ENCODE measurements around the gene DMAC2.

The DMAC2 gene

DNA sequence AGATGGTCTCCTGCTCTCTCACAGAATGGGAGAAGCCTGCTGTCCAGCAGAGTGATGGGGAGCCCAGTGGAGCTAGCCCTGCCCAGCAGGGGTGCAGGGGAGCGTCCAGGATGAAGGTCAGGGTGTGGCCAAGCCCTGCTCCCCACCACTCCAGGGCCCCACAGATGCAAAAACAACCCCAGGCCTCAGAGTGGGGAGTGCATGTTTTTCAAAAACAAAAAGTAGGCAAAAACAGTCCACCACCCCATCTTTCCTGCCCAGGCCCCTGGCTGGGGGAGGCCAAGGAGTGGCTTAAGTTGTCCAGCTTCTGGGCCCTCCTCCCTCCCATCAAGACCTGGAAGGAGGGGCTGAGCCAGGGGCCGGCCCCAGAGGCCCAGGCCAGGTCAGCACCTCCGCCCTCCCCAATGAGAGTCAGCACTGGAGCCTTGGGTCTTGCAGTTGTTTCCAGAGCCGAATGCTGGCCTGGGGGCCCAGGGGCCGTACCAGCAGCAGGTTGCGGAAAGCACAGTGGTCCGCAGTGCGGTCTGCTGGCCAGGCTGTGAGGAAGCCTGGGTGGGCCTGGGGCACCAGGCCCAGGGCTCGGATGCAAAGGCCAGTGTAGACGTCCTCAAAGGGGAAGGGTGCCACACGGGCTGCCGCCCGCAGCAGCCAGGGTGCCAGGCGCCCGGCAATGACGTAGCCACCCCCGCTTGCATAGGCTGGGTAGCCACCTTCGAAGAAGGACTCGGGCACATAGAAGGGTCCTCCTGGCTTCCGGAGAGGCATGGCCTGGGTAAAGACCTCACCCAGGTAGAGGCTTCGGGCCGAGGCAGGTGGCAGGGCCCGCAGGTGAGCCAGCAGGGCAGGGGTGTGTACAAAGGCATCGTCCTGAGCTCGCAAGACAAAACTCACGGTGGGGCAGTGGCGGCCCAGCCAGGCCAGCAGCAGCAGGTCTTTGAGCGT, 14.3 kb downstream of the DMAC2 start:
- DNase-seq (ENCODE audit: low read depth) = no peak
- H3K4me3 ChIP-seq (ENCODE audit: low read length) = no peak overlapping the region
- TF ChIP-seq, protein P1, sequence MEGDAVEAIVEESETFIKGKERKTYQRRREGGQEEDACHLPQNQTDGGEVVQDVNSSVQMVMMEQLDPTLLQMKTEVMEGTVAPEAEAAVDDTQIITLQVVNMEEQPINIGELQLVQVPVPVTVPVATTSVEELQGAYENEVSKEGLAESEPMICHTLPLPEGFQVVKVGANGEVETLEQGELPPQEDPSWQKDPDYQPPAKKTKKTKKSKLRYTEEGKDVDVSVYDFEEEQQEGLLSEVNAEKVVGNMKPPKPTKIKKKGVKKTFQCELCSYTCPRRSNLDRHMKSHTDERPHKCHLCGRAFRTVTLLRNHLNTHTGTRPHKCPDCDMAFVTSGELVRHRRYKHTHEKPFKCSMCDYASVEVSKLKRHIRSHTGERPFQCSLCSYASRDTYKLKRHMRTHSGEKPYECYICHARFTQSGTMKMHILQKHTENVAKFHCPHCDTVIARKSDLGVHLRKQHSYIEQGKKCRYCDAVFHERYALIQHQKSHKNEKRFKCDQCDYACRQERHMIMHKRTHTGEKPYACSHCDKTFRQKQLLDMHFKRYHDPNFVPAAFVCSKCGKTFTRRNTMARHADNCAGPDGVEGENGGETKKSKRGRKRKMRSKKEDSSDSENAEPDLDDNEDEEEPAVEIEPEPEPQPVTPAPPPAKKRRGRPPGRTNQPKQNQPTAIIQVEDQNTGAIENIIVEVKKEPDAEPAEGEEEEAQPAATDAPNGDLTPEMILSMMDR (conservative IDR thresholded peaks at IDR 0.05; ENCODE audit: low read length) = no peak

DNA sequence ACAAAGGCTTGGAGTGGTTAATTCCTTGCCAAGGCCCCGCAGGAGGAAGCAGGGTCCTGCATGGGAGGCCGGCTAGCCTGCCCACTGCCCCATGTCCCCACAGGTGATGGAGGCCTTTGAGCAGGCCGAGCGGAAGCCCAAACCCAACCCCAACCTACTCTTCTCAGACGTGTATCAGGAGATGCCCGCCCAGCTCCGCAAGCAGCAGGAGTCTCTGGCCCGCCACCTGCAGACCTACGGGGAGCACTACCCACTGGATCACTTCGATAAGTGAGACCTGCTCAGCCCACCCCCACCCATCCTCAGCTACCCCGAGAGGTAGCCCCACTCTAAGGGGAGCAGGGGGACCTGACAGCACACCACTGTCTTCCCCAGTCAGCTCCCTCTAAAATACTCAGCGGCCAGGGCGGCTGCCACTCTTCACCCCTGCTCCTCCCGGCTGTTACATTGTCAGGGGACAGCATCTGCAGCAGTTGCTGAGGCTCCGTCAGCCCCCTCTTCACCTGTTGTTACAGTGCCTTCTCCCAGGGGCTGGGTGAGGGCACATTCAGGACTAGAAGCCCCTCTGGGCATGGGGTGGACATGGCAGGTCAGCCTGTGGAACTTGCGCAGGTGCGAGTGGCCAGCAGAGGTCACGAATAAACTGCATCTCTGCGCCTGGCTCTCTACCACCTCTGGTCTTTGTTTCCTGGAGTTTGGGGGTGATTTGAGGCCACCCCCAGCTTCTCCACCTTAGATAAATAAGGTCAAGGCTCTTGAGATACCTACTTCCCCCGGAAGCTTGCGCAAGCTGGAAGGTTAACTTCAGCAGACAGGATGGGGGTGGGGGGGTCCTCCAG, 15.2 kb downstream of the DMAC2 start:
- TF ChIP-seq, protein P1 (conservative IDR thresholded peaks at IDR 0.05; ENCODE audit: low read length) = no peak
- no peak for DNase-seq (ENCODE audit: low read depth)
- H3K4me3 ChIP-seq (ENCODE audit: low read length) = no peak overlapping the region

DNA sequence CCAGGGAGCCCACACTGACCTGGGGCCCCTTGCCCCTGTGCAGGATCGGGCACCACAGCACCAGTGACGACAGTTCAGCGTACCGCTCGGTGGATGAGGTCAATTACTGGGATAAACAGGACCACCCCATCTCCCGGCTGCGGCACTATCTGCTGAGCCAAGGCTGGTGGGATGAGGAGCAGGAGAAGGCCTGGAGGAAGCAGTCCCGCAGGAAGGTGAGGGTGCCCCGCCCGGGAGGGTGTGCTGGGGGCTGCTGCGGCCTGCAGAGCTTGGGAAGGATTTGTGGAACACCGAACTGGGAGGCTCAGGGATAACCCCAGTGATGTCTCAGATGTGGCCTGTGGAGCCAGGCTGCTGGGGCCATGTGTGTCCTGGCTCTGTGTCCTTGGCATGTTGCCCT, 16.8 kb downstream of the DMAC2 start:
- DNase-seq (ENCODE audit: low read depth) = no peak
- no peak overlapping the region for H3K4me3 ChIP-seq (ENCODE audit: low read length)
- TF ChIP-seq, protein P1 (conservative IDR thresholded peaks at IDR 0.05; ENCODE audit: low read length) = no peak

DNA sequence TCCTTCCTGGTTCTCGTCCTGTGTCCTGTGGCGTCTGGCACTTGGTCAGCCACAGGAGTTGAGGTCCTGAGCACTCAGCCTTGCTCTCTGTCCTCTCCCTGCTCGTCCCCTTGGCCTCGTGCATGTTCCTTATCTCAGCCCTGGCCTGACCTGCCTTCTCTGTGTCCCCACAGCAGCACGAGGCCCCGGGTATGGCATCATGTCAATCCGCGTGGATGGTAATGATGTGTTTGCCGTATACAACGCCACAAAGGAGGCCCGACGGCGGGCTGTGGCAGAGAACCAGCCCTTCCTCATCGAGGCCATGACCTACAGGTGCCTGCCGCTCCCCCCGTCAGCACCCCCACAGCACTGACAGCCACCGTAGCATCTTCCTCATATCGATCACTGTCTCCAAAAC, 17.3 kb downstream of the DMAC2 start:
- TF ChIP-seq, protein P1 (conservative IDR thresholded peaks at IDR 0.05; ENCODE audit: low read length) = no peak
- H3K4me3 ChIP-seq (ENCODE audit: low read length) = no peak overlapping the region
- no peak for DNase-seq (ENCODE audit: low read depth)

DNA sequence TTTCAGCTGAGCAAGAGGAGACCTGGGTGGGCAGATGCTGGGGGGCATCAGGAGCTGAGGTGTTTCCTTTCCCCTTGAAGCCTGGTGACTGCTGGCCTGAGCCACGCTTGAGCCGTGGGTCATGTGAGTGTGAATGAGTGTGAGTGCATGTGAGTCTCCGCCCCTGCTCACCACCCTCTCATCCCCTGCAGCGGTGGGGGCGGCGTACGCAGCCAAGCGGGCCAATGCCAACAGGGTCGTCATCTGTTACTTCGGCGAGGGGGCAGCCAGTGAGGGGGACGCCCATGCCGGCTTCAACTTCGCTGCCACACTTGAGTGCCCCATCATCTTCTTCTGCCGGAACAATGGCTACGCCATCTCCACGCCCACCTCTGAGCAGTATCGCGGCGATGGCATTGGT, 17.7 kb downstream of the DMAC2 start:
- H3K4me3 ChIP-seq (ENCODE audit: low read length) = no peak overlapping the region
- DNase-seq (ENCODE audit: low read depth) = no peak
- TF ChIP-seq, protein P1 (conservative IDR thresholded peaks at IDR 0.05; ENCODE audit: low read length) = no peak

DNA sequence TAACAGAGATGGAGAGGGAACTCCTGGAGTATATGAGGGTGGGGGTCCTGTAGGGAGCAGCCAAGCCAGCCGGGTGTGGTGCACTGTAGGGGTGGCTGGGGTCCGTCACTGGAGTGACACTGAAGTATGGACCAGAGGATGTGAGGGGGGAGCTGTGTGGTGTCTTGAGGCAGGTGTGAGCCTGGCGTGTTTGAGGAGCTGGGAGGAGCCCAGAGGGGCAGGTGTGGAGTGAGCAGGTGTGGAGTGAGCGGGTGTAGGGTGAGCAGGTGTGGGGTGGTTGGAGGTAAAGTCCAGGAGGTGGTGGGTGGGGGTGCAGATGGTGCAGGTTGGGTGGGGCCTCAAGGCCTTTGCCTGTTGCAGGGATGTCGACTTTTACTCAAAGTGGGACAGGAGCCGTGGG, 18.4 kb downstream of the DMAC2 start:
- TF ChIP-seq, protein P1 (conservative IDR thresholded peaks at IDR 0.05; ENCODE audit: low read length) = no peak
- no peak overlapping the region for H3K4me3 ChIP-seq (ENCODE audit: low read length)
- no peak for DNase-seq (ENCODE audit: low read depth)
